H9 (cell line): ENCODE results near the gene INVS. TPM values are rescaled to one million over a fixed set of nuclear protein-coding genes. Genes with fewer than 3 reads are reported as not detected.

Source experiments
- DNase-seq: peaks from one replicate; pipeline ENCODE4 v3.0.0-alpha.2; 2017
- H2AFZ ChIP-seq: one replicate; pipeline ENCODE4 v1.6.1; 2013; ENCODE audit warnings: mild to moderate bottlenecking, low read length, control low read depth, moderate library complexity
- H2AK5ac ChIP-seq: 2 replicates; pipeline ENCODE4 v1.6.1; 2013; ENCODE audit warnings: low read length, control low read depth, mixed read lengths; ENCODE audit not compliant: insufficient read length
- H2BK120ac ChIP-seq: one replicate; pipeline ENCODE4 v1.6.1; 2013; ENCODE audit warnings: low read depth, mild to moderate bottlenecking, low read length, control low read depth, inconsistent platforms; ENCODE audit not compliant: poor library complexity, severe bottlenecking
- H2BK12ac ChIP-seq: 2 replicates; pipeline ENCODE4 v1.6.1; 2013; ENCODE audit warnings: low read length, control low read depth, mixed read lengths, low read depth; ENCODE audit not compliant: insufficient read length
- H2BK15ac ChIP-seq: 2 replicates; pipeline ENCODE4 v1.6.1; 2013; ENCODE audit warnings: low read depth, low read length, control low read depth
- H2BK20ac ChIP-seq: one replicate; pipeline ENCODE4 v1.6.1; 2013; ENCODE audit warnings: low read depth, mild to moderate bottlenecking, low read length, control low read depth, inconsistent platforms; ENCODE audit not compliant: poor library complexity, severe bottlenecking
- H2BK5ac ChIP-seq: 2 replicates; pipeline ENCODE4 v1.6.1; 2013; ENCODE audit warnings: low read length, control low read depth, mixed read lengths; ENCODE audit not compliant: insufficient read length
- H3K14ac ChIP-seq: 2 replicates; pipeline ENCODE4 v1.6.1; 2013; ENCODE audit warnings: low read length, control low read depth; ENCODE audit not compliant: insufficient read depth
- H3K18ac ChIP-seq: 2 replicates; pipeline ENCODE4 v1.6.1; 2013; ENCODE audit warnings: low read depth, mild to moderate bottlenecking, mixed read lengths, low read length, control low read depth; ENCODE audit not compliant: insufficient read length
- H3K23ac ChIP-seq: 2 replicates; pipeline ENCODE4 v1.6.1; 2013; ENCODE audit warnings: low read length, control low read depth, mixed read lengths, low read depth; ENCODE audit not compliant: insufficient read length
- H3K23me2 ChIP-seq: 2 replicates; pipeline ENCODE4 v1.6.1; 2013; ENCODE audit warnings: low read depth, mild to moderate bottlenecking, mixed read lengths, low read length, control low read depth; ENCODE audit not compliant: insufficient read length, poor library complexity, severe bottlenecking
- H3K27ac ChIP-seq: 2 replicates; pipeline ENCODE4 v1.5.1; 2013; ENCODE audit warnings: low read length, control low read depth, mixed read lengths, low read depth; ENCODE audit not compliant: insufficient read length
- H3K27me3 ChIP-seq: 2 replicates; pipeline ENCODE4 v1.6.1; 2013; ENCODE audit warnings: low read length, control low read depth, inconsistent platforms; ENCODE audit not compliant: insufficient read depth
- H3K4ac ChIP-seq: 2 replicates; pipeline ENCODE4 v1.6.1; 2013; ENCODE audit warnings: low read depth, mild to moderate bottlenecking, control low read depth, inconsistent platforms, low read length, moderate library complexity
- H3K4me1 ChIP-seq: 2 replicates; pipeline ENCODE4 v1.6.1; 2013; ENCODE audit warnings: low read length, control low read depth, inconsistent platforms; ENCODE audit not compliant: insufficient read depth
- H3K4me2 ChIP-seq: 2 replicates; pipeline ENCODE4 v1.6.1; 2013; ENCODE audit warnings: low read length, control low read depth, mixed read lengths; ENCODE audit not compliant: insufficient read length, insufficient read depth
- H3K56ac ChIP-seq: 2 replicates; pipeline ENCODE4 v1.6.1; 2013; ENCODE audit warnings: low read depth, mild to moderate bottlenecking, mixed read lengths, low read length, control low read depth; ENCODE audit not compliant: insufficient read length
- H3K79me1 ChIP-seq: 2 replicates; pipeline ENCODE4 v1.6.1; 2013; ENCODE audit warnings: low read depth, mild to moderate bottlenecking, moderate library complexity, low read length, control low read depth, inconsistent platforms; ENCODE audit not compliant: insufficient read depth, poor library complexity, severe bottlenecking
- H3K79me2 ChIP-seq: 2 replicates; pipeline ENCODE4 v1.6.1; 2013; ENCODE audit warnings: low read length, control low read depth, inconsistent platforms; ENCODE audit not compliant: insufficient read depth
- H3K9ac ChIP-seq: 2 replicates; pipeline ENCODE4 v1.6.1; 2013; ENCODE audit warnings: low read length, control low read depth, mixed read lengths; ENCODE audit not compliant: insufficient read length; ENCODE audit errors: extremely low read depth
- H3K9me3 ChIP-seq: one replicate; pipeline ENCODE4 v1.6.1; 2013; ENCODE audit warnings: low read depth, low read length, inconsistent platforms; ENCODE audit not compliant: control insufficient read depth
- H3T11ph ChIP-seq: one replicate; pipeline ENCODE4 v1.6.1; 2013; ENCODE audit warnings: mild to moderate bottlenecking, low read length, control low read depth, inconsistent platforms
- H4K20me1 ChIP-seq: one replicate; pipeline ENCODE4 v1.6.1; 2013; ENCODE audit not compliant: control insufficient read depth, insufficient read length, insufficient read depth
- H4K5ac ChIP-seq: 2 replicates; pipeline ENCODE4 v1.6.1; 2013; ENCODE audit warnings: low read depth, mild to moderate bottlenecking, mixed read lengths, low read length, control low read depth; ENCODE audit not compliant: insufficient read length
- H4K8ac ChIP-seq: replicated peaks from 2 replicates; pipeline ENCODE4 v1.6.1; 2013; ENCODE audit warnings: low read length, control low read depth, mixed read lengths, low read depth; ENCODE audit not compliant: insufficient read length
- H4K91ac ChIP-seq: 2 replicates; pipeline ENCODE4 v1.6.1; 2013; ENCODE audit warnings: low read depth, mild to moderate bottlenecking, moderate library complexity, mixed read lengths, low read length, control low read depth; ENCODE audit not compliant: insufficient read length
- H3K27ac Mint-ChIP-seq, 3 experiments: 2 replicates in 2 of 3; 3 replicates in 1 of 3; pipeline ENCODE4 v1.8.0; 2020 to 2021; ENCODE audit warnings: mixed read lengths in 3 of 3, mild to moderate bottlenecking in 1 of 3, moderate library complexity in 1 of 3
- H3K27me3 Mint-ChIP-seq: 2 replicates; pipeline ENCODE4 v1.8.0; 2021; ENCODE audit warnings: low read depth, mild to moderate bottlenecking, moderate library complexity, mixed read lengths
- H3K36me3 Mint-ChIP-seq, 3 experiments: 2 replicates in 2 of 3; 3 replicates in 1 of 3; pipeline ENCODE4 v1.8.0; 2020 to 2021; ENCODE audit warnings: low read depth in 3 of 3, mixed read lengths in 3 of 3; ENCODE audit not compliant: insufficient read depth in 1 of 3
- H3K4me1 Mint-ChIP-seq, 2 experiments: 2 replicates each; pipeline ENCODE4 v1.8.0; 2020; ENCODE audit warnings: mixed read lengths in 2 of 2
- H3K4me3 Mint-ChIP-seq, 2 experiments: 2 replicates in 1 of 2; 3 replicates in 1 of 2; pipeline ENCODE4 v1.8.0; 2020 to 2021; ENCODE audit warnings: mild to moderate bottlenecking in 2 of 2, mixed read lengths in 2 of 2, moderate library complexity in 1 of 2
- H3K9me3 Mint-ChIP-seq, 2 experiments: 2 replicates in 1 of 2; 3 replicates in 1 of 2; pipeline ENCODE4 v1.8.0; 2020; ENCODE audit warnings: mild to moderate bottlenecking in 2 of 2, mixed read lengths in 2 of 2, moderate library complexity in 1 of 2
- total RNA-seq: library from RNA; stranded (reverse); gene quantifications from 2 replicates; pipeline ENCODE4 v1.2.1, GENCODE V29; 2021
- TF ChIP-seq, protein P1 (sequence below): fragments of 200-600 bp; sonication (generic); conservative IDR thresholded peaks from 3 replicates; pipeline ENCODE4 v1.8.0; 2021; ENCODE audit warnings: antibody characterized with exemption, mild to moderate bottlenecking

INVS gene
- total RNA-seq, 1 experiment from 2014 or later, result 7.5 TPM

DNA sequence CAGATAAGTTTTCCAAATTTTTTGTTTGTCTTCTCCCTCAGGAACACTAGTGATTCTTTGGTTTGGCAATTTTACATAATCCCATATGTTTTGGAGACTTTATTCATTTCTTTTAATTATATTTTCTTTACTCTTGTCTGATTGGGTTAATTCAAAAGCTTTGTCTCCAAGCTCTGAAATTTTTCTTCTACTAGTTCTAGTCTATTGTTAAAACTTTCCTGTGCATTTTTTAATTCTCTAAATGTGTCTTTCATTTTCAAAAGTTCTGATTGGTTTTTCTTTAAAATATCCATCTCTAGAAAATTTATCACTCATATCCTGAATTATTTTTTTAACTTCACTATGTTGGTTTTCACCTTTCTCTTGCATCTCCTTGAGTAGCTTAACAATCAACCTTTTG lies 92.2 kb downstream of the INVS start:
- H3K9me3 Mint-ChIP-seq, result peaks cover 24 to 35% of the 10 kb centered on the region in 2 experiments
- no peak overlapping the region for H2AFZ ChIP-seq

More for the DNA sequence above, 92.2 kb downstream of the INVS start:
- H3K4me2 ChIP-seq, result no peak overlapping the region
- H3K79me1 ChIP-seq, result no peaks in the 10 kb centered on the region
- no peak overlapping the region for H2BK20ac ChIP-seq
- Mint-ChIP-seq H3K27ac (no peak overlapping the region), H3K36me3 (peaks cover 19 to 30% (median 20%) of the 10 kb centered on the region in 3 experiments), H3K27me3 (no peaks in the 10 kb centered on the region), H3K4me1 (peaks cover 11 to 12% of the 10 kb centered on the region in 2 experiments), H3K4me3 (no peak overlapping the region)
- H3K18ac ChIP-seq, result no peak overlapping the region
- H2BK120ac ChIP-seq, result no peak overlapping the region
- no peak for DNase-seq
- H3K56ac ChIP-seq, result no peak overlapping the region
- H3K27me3 ChIP-seq, result no peaks in the 10 kb centered on the region
- H4K20me1 ChIP-seq, result no peaks in the 10 kb centered on the region
- H4K91ac ChIP-seq, result no peak overlapping the region
- no peaks in the 10 kb centered on the region for H3K79me2 ChIP-seq
- H3K4me1 ChIP-seq, result no peaks in the 10 kb centered on the region
- no peak overlapping the region for H2BK5ac ChIP-seq
- H4K5ac ChIP-seq, result no peak overlapping the region
- H3K23me2 ChIP-seq, result no peaks in the 10 kb centered on the region
- H3K14ac ChIP-seq, result no peak overlapping the region
- H3K27ac ChIP-seq, result no peak overlapping the region
- H3K9me3 ChIP-seq, result no peaks in the 10 kb centered on the region
- no peak overlapping the region for H2AK5ac ChIP-seq
- TF ChIP-seq, protein P1, sequence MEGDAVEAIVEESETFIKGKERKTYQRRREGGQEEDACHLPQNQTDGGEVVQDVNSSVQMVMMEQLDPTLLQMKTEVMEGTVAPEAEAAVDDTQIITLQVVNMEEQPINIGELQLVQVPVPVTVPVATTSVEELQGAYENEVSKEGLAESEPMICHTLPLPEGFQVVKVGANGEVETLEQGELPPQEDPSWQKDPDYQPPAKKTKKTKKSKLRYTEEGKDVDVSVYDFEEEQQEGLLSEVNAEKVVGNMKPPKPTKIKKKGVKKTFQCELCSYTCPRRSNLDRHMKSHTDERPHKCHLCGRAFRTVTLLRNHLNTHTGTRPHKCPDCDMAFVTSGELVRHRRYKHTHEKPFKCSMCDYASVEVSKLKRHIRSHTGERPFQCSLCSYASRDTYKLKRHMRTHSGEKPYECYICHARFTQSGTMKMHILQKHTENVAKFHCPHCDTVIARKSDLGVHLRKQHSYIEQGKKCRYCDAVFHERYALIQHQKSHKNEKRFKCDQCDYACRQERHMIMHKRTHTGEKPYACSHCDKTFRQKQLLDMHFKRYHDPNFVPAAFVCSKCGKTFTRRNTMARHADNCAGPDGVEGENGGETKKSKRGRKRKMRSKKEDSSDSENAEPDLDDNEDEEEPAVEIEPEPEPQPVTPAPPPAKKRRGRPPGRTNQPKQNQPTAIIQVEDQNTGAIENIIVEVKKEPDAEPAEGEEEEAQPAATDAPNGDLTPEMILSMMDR, result no peak
- no peak overlapping the region for H3T11ph ChIP-seq
- H2BK12ac ChIP-seq, result no peak overlapping the region
- no peak overlapping the region for H4K8ac ChIP-seq
- no peak overlapping the region for H3K23ac ChIP-seq
- no peak overlapping the region for H3K9ac ChIP-seq
- no peak overlapping the region for H3K4ac ChIP-seq
- no peak overlapping the region for H2BK15ac ChIP-seq
